GM12878 (cell line): ENCODE measurements around the gene CKAP5. TPM values are rescaled to one million over a fixed set of nuclear protein-coding genes. Genes with fewer than 3 reads are reported as not detected.

Experiments
- ATAC-seq: fragments of 200-7000 bp; cut with Tn5 transposase; 3 replicates; pipeline ENCODE4 v1.9.1; 2020; ENCODE audit warnings: mild to moderate bottlenecking, moderate library complexity
- BruUV-seq: library from RNA; stranded (reverse); fragments of 400-500 nt; replicated peaks from 2 replicates; lab custom pipeline; 2021; lab: Mats Ljungman, UMichigan
- CTCF ChIA-PET: fragments of 300-600 bp; sonication (Branson Sonifier 250); formaldehyde crosslinking; extraction: SDS; loops from one replicate; lab custom pipeline; 2021; ENCODE audit warnings: inconsistent platforms; lab: Yijun Ruan, JAX
- POLR2A ChIA-PET: fragments of 350-600 bp; formaldehyde crosslinking; extraction: SDS; loops from one replicate; lab custom pipeline; 2021; ENCODE audit warnings: inconsistent platforms; lab: Charles Lee
- RAD21 ChIA-PET: fragments of 300-600 bp; sonication (Branson Sonifier 250); formaldehyde crosslinking; loops from one replicate; lab custom pipeline; 2023; ENCODE audit warnings: antibody characterized with exemption; ENCODE audit not compliant: unreplicated experiment; lab: Charles Lee
- SMC1A ChIA-PET: fragments of 300-600 bp; sonication (Branson Sonifier 250); formaldehyde crosslinking; loops from one replicate; lab custom pipeline; 2023; ENCODE audit not compliant: unreplicated experiment, uncharacterized antibody; lab: Charles Lee
- DNase-seq: peaks from one replicate; pipeline ENCODE4 v3.0.0-alpha.2; 2011; ENCODE audit warnings: low read depth, low spot score
- FAIRE-seq: peaks from 3 replicates; lab custom pipeline; 2011; peaks lifted over from hg19 to GRCh38; lab: Jason Lieb, UNC
- H2AFZ ChIP-seq: 2 replicates; pipeline ENCODE4 v1.6.0; 2011; ENCODE audit warnings: low read depth, low read length, control low read depth; ENCODE audit not compliant: control insufficient read depth
- H3K27ac ChIP-seq: 2 replicates; pipeline ENCODE4 v1.5.1; 2011; ENCODE audit warnings: control low read depth; ENCODE audit not compliant: control insufficient read depth, insufficient read depth
- H3K27me3 ChIP-seq, 2 experiments: replicated peaks in 1 of 2; 2 replicates each; pipeline versions ENCODE4 v1.6.0 to v1.6.1; 2011; ENCODE audit warnings: low read length in 1 of 2; ENCODE audit not compliant: control insufficient read depth in 2 of 2, insufficient read depth in 2 of 2
- H3K36me3 ChIP-seq, 2 experiments: 2 replicates each; pipeline ENCODE4 v1.5.1; 2011; ENCODE audit warnings: low read length in 1 of 2; ENCODE audit not compliant: control insufficient read depth in 2 of 2, insufficient read depth in 2 of 2
- H3K4me1 ChIP-seq: 2 replicates; pipeline ENCODE4 v1.6.1; 2011; ENCODE audit warnings: mild to moderate bottlenecking, low read length, moderate library complexity, mixed read lengths; ENCODE audit not compliant: control insufficient read depth, insufficient read depth
- H3K4me2 ChIP-seq: 2 replicates; pipeline ENCODE4 v1.6.0; 2011; ENCODE audit warnings: control low read depth; ENCODE audit not compliant: control insufficient read depth, insufficient read depth
- H3K4me3 ChIP-seq: fragments of 200-600 bp; sonication (generic); 2 replicates; pipeline ENCODE4 v1.5.1; 2016
- H3K79me2 ChIP-seq: 2 replicates; pipeline ENCODE4 v1.6.0; 2011; ENCODE audit warnings: low read length; ENCODE audit not compliant: control insufficient read depth, insufficient read depth
- H3K9ac ChIP-seq: 2 replicates; pipeline ENCODE4 v1.8.0; 2011; ENCODE audit warnings: low read length, control low read depth, mixed read lengths; ENCODE audit not compliant: control insufficient read depth, insufficient read depth
- H3K9me3 ChIP-seq: replicated peaks from 3 replicates; pipeline ENCODE4 v1.5.1; 2011; ENCODE audit warnings: mild to moderate bottlenecking, low read length; ENCODE audit not compliant: control insufficient read depth, insufficient read depth
- H4K20me1 ChIP-seq: 2 replicates; pipeline ENCODE4 v1.6.0; 2011; ENCODE audit not compliant: control insufficient read depth, insufficient read depth
- ASH2L ChIP-seq: fragments of 300-600, 200-600 bp; sonication (generic); IDR thresholded peaks from 2 replicates; pipeline ENCODE4 v1.6.1; 2017; ENCODE audit warnings: low read depth, mild to moderate bottlenecking, borderline replicate concordance
- ATF7 ChIP-seq: fragments of 450-650 bp; IDR thresholded peaks from 2 replicates; pipeline ENCODE4 v1.6.1; 2016; ENCODE audit warnings: low read depth, mild to moderate bottlenecking
- CREB1 ChIP-seq: IDR thresholded peaks from 2 replicates; pipeline ENCODE4 v1.6.1; 2012; ENCODE audit warnings: low read depth, mild to moderate bottlenecking, inconsistent platforms
- DPF2 ChIP-seq: fragments of 450-650 bp; IDR thresholded peaks from 2 replicates; pipeline ENCODE4 v1.6.1; 2017; ENCODE audit warnings: mild to moderate bottlenecking
- FOS ChIP-seq: IDR thresholded peaks from 3 replicates; pipeline ENCODE4 v1.6.1; 2011; ENCODE audit warnings: borderline replicate concordance; ENCODE audit not compliant: insufficient read length; ENCODE audit errors: extremely low read depth
- HDAC2 ChIP-seq: fragments of 200-600 bp; sonication (generic); IDR thresholded peaks from 2 replicates; pipeline ENCODE4 v1.6.1; 2017
- JUND ChIP-seq: IDR thresholded peaks from 2 replicates; pipeline ENCODE4 v1.6.1; 2012; ENCODE audit warnings: low read depth, mild to moderate bottlenecking, low read length, improper control_type of control experiment, moderate library complexity
- LARP7 ChIP-seq: fragments of 450-650 bp; IDR thresholded peaks from 2 replicates; pipeline ENCODE4 v1.6.1; 2017; ENCODE audit warnings: mild to moderate bottlenecking
- MXI1 ChIP-seq: fragments of 150-350 bp; IDR thresholded peaks from 2 replicates; pipeline ENCODE4 v1.6.1; 2011; ENCODE audit warnings: low read depth, mild to moderate bottlenecking, inconsistent platforms, low read length, improper control_type of control experiment
- NFYB ChIP-seq: IDR thresholded peaks from 2 replicates; pipeline ENCODE4 v1.6.1; 2011; ENCODE audit warnings: low read depth, mild to moderate bottlenecking, low read length, improper control_type of control experiment, moderate library complexity; ENCODE audit not compliant: insufficient read depth
- YBX1 ChIP-seq: fragments of 450-650 bp; IDR thresholded peaks from 2 replicates; pipeline ENCODE4 v1.6.1; 2016; ENCODE audit warnings: antibody characterized with exemption
- ZNF384 ChIP-seq: IDR thresholded peaks from 2 replicates; pipeline ENCODE4 v1.6.1; 2012; ENCODE audit warnings: low read depth, mild to moderate bottlenecking, low read length, improper control_type of control experiment, borderline replicate concordance
- WGBS: methylation state at CpG from one replicate; pipeline ENCODE4 v1.1.6; 2016; ENCODE audit warnings: low lambda C conversion rate; ENCODE audit not compliant: insufficient replicate concordance, insufficient coverage; ENCODE audit errors: missing lambda C conversion rate; 5-methylcytosine and 5-hydroxymethylcytosine counted together
- in situ Hi-C: fragments of 300-500 bp; cut with MboI; formaldehyde crosslinking; loops from 9 replicates; pipeline ENCODE4 v1.14.3; 2018; ENCODE audit warnings: mixed read lengths
- intact Hi-C: fragments of 100-400 bp; cut with micrococcal nuclease; formaldehyde crosslinking; loops from one replicate; pipeline ENCODE4 v1.14.2; 2022; ENCODE audit not compliant: unreplicated experiment
- polyA plus RNA-seq, 11 experiments: library from polyadenylated mRNA; depleted of rRNA in 4 of 11; unstranded in 6 of 11; stranded (reverse) in 5 of 11; fragments of >200 nt; fragmentation: Nextera tagmentation in 4 of 11; fragmentation: Illumina TruSeq in 1 of 11; extraction: Ambion mirVana in 4 of 11; extraction: Trizol in 1 of 11; gene quantifications; 1 replicate in 1 of 11; 2 replicates in 10 of 11; pipeline versions ENCODE4 v1.2.1 to v1.2.3, GENCODE V29; 2011 to 2016; ENCODE audit warnings: inconsistent platforms in 2 of 11, missing spikeins in 2 of 11, low read depth in 1 of 11
- total RNA-seq, 4 experiments: library from RNA; depleted of rRNA in 3 of 4; stranded (reverse); fragments of >200 nt in 3 of 4; fragmentation: Illumina TruSeq in 1 of 4; extraction: Trizol in 1 of 4; gene quantifications; 2 replicates each; pipeline versions ENCODE4 v1.2.1 to v1.2.3, GENCODE V29; 2013 to 2021
- TF ChIP-seq, protein P1 (sequence below): fragments of 150-350 bp; IDR thresholded peaks from 2 replicates; pipeline ENCODE4 v1.6.1; 2014; ENCODE audit warnings: mild to moderate bottlenecking, low read depth, low read length
- TF ChIP-seq, protein P2 (sequence below): IDR thresholded peaks from 2 replicates; pipeline ENCODE4 v1.6.1; 2012; ENCODE audit warnings: low read depth, low read length, improper control_type of control experiment
- TF ChIP-seq, protein P3 (sequence below): IDR thresholded peaks from 2 replicates; pipeline ENCODE4 v1.6.1; 2011; ENCODE audit warnings: borderline replicate concordance, low read depth, mild to moderate bottlenecking, moderate library complexity, mixed read lengths, low read length; ENCODE audit not compliant: insufficient read depth; ENCODE audit errors: extremely low read length

CKAP5 gene
- total and polyA plus RNA-seq, 10 of the 15 experiments (the other 5 are each of a cell fraction or from before 2014, with no cell fraction given), result 20.1 to 161 (median 79.8) TPM

DNA sequence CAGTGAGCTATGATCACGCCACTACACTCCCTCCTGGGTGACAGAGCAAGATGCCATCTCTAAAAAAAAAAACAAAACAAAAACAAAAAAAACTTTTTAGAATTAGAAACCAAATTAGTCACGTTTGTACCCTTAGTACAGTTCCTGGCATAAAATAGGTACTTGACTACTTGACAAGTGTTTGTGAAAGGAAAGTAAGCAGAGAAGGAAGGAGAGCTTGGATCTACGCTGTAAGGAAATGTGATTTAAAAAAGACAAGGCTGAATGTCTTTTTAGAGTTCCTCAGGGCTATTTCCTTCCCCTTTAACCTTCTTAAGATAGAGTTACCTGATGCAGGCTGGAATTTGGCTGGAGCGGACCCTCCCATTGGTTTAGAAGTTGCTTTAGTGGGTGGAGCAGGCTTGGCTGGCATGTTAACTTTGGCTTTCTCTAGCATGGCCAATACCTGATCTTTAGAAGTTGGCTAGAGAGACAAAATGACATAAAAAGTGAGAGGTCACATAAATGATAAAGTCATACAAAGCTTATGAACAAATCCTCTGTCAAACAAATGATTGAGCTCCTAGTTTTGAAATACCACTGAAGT is 76.4 kb downstream of the CKAP5 start:
- ATAC-seq, result no peak
- CTCF ChIA-PET, result no interaction called here
- intact Hi-C loops, result loop anchor here (5.0 kb wide), 1 partner anchor 38 kb away; no protein-coding TSS in a partner anchor
- BruUV-seq, result no TSS peak
- Histone ChIP-seq H3K4me3 (no peak overlapping the region), H2AFZ (no peak overlapping the region)
- TF ChIP-seq DPF2 (no peak), JUND (no peak), HDAC2 (no peak), CREB1 (no peak)
- TF ChIP-seq, protein P1, sequence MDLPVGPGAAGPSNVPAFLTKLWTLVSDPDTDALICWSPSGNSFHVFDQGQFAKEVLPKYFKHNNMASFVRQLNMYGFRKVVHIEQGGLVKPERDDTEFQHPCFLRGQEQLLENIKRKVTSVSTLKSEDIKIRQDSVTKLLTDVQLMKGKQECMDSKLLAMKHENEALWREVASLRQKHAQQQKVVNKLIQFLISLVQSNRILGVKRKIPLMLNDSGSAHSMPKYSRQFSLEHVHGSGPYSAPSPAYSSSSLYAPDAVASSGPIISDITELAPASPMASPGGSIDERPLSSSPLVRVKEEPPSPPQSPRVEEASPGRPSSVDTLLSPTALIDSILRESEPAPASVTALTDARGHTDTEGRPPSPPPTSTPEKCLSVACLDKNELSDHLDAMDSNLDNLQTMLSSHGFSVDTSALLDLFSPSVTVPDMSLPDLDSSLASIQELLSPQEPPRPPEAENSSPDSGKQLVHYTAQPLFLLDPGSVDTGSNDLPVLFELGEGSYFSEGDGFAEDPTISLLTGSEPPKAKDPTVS, result no peak
- TF ChIP-seq, all 136 proteins: peak for 0
- Histone ChIP-seq H3K27me3 (no peaks in the 10 kb centered on the region), H3K36me3 (peaks cover 6 to 23% of the 10 kb centered on the region in 2 experiments), H3K4me2 (no peak overlapping the region), H4K20me1 (no peaks in the 10 kb centered on the region), H3K4me1 (no peaks in the 10 kb centered on the region), H3K9me3 (no peaks in the 10 kb centered on the region), H3K79me2 (no peaks in the 10 kb centered on the region), H3K9ac (no peak overlapping the region), H3K27ac (no peak overlapping the region)
- FAIRE-seq (no peak), DNase-seq (no peak)
- RAD21 ChIA-PET, result no interaction called here
- SMC1A ChIA-PET, result no interaction called here
- 80% methylated on average over 4 of the region's 4 CpGs for WGBS
- POLR2A ChIA-PET, result interaction anchor here (0.5 kb wide), 1 partner anchor 8 kb away, joined by 3 read pairs; no protein-coding TSS in a partner anchor
- in situ Hi-C loops, result no loop called here

DNA sequence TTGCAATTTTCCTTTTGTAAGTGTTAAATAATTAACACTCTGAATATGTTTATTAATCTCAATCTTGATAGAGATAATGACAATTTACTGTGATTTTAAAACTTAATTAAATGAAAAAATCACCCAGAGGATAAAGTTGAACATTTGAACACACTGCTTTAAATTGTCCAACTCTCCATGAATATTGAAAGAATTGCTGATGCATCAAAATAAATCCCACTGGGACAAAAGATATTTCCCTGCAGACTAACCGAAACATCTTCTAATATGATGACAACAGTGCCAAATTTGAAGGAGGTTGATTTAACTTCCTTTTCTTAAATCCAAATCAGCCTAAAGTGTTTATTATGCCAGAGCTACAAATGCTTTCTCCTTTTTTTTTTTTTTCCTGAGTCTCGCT is 79.4 kb downstream of the CKAP5 start:
- no peak for ATAC-seq
- no TSS peak for BruUV-seq
- H3K36me3 ChIP-seq, result peaks cover 6 to 33% of the 10 kb centered on the region in 2 experiments
- TF ChIP-seq ZNF384 (no peak), YBX1 (no peak), NFYB (no peak), MXI1 (no peak), LARP7 (no peak), ATF7 (no peak), FOS (no peak), ASH2L (no peak)
- TF ChIP-seq, protein P2, sequence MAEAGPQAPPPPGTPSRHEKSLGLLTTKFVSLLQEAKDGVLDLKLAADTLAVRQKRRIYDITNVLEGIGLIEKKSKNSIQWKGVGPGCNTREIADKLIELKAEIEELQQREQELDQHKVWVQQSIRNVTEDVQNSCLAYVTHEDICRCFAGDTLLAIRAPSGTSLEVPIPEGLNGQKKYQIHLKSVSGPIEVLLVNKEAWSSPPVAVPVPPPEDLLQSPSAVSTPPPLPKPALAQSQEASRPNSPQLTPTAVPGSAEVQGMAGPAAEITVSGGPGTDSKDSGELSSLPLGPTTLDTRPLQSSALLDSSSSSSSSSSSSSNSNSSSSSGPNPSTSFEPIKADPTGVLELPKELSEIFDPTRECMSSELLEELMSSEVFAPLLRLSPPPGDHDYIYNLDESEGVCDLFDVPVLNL, result no peak
- TF ChIP-seq, protein P3, sequence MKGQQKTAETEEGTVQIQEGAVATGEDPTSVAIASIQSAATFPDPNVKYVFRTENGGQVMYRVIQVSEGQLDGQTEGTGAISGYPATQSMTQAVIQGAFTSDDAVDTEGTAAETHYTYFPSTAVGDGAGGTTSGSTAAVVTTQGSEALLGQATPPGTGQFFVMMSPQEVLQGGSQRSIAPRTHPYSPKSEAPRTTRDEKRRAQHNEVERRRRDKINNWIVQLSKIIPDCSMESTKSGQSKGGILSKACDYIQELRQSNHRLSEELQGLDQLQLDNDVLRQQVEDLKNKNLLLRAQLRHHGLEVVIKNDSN, result no peak

More for the DNA sequence above, 79.4 kb downstream of the CKAP5 start:
- intact Hi-C loops, result loop anchor here (5.0 kb wide), 1 partner anchor 41 kb away; no protein-coding TSS in a partner anchor
- H3K9ac ChIP-seq, result no peak overlapping the region
- H3K79me2 ChIP-seq, result no peaks in the 10 kb centered on the region
- RAD21 ChIA-PET, result no interaction called here
- no peaks in the 10 kb centered on the region for H3K9me3 ChIP-seq
- H3K4me3 ChIP-seq, result no peak overlapping the region
- FAIRE-seq (no peak), DNase-seq (no peak)
- no peaks in the 10 kb centered on the region for H4K20me1 ChIP-seq
- no peaks in the 10 kb centered on the region for H3K4me1 ChIP-seq
- WGBS, result 89% methylated on average over 2 of the region's 2 CpGs
- SMC1A ChIA-PET, result no interaction called here
- POLR2A ChIA-PET, result no interaction called here
- H3K27ac ChIP-seq, result no peak overlapping the region
- no peaks in the 10 kb centered on the region for H3K27me3 ChIP-seq
- H2AFZ ChIP-seq, result no peak overlapping the region
- H3K4me2 ChIP-seq, result no peak overlapping the region
- CTCF ChIA-PET, result no interaction called here
- in situ Hi-C loops, result no loop called here
